A673 (cell line): ENCODE results near the gene CFAP298. TPM values are rescaled to one million over a fixed set of nuclear protein-coding genes. Genes with fewer than 3 reads are reported as not detected.

Source experiments
- BruUV-seq: library from RNA; stranded (reverse); fragments of 400-500 nt; replicated peaks from 2 replicates; lab custom pipeline; 2021; lab: Mats Ljungman, UMichigan
- CTCF ChIA-PET: fragments of 300-600 bp; sonication (Branson Sonifier 250); formaldehyde crosslinking; loops from one replicate; lab custom pipeline; 2022; ENCODE audit warnings: antibody characterized with exemption; lab: Charles Lee
- POLR2A ChIA-PET: fragments of 300-600 bp; sonication (Branson Sonifier 250); formaldehyde crosslinking; loops from one replicate; lab custom pipeline; 2022; ENCODE audit warnings: antibody characterized with exemption; ENCODE audit not compliant: low non-redundant PET; lab: Charles Lee
- DNase-seq: peaks from one replicate; pipeline ENCODE4 v3.0.0-alpha.2; 2015; ENCODE audit warnings: low spot score
- H3K27ac ChIP-seq: fragments of 200-600 bp; sonication (generic); 2 replicates; pipeline ENCODE4 v1.5.1; 2016; ENCODE audit warnings: mixed run types, low read depth, mild to moderate bottlenecking, mixed read lengths, antibody characterized with exemption, low read length; ENCODE audit not compliant: poor library complexity, severe bottlenecking
- H3K27me3 ChIP-seq: fragments of 200-600 bp; sonication (generic); replicated peaks from 2 replicates; pipeline ENCODE4 v1.6.1; 2017; ENCODE audit warnings: mixed run types, low read depth, mild to moderate bottlenecking, mixed read lengths, antibody characterized with exemption, low read length; ENCODE audit not compliant: insufficient read depth, poor library complexity
- H3K36me3 ChIP-seq: fragments of 200-600 bp; sonication (generic); 2 replicates; pipeline ENCODE4 v1.6.1; 2016; ENCODE audit warnings: mixed run types, mild to moderate bottlenecking, mixed read lengths, antibody characterized with exemption, low read length; ENCODE audit not compliant: insufficient read depth, poor library complexity, severe bottlenecking
- H3K4me1 ChIP-seq: fragments of 200-600 bp; sonication (generic); 2 replicates; pipeline ENCODE4 v1.6.1; 2017; ENCODE audit warnings: mixed run types, mild to moderate bottlenecking, mixed read lengths, antibody characterized with exemption, low read length; ENCODE audit not compliant: insufficient read depth, poor library complexity, severe bottlenecking
- H3K4me3 ChIP-seq: fragments of 200-600 bp; sonication (generic); 2 replicates; pipeline ENCODE4 v1.5.1; 2016; ENCODE audit warnings: low read depth, mixed run types, mild to moderate bottlenecking, mixed read lengths, low read length; ENCODE audit not compliant: poor library complexity, severe bottlenecking
- H3K9me3 ChIP-seq: fragments of 200-600 bp; sonication (generic); 2 replicates; pipeline ENCODE4 v1.6.1; 2016; ENCODE audit warnings: mixed run types, low read depth, mild to moderate bottlenecking, mixed read lengths, antibody characterized with exemption, low read length; ENCODE audit not compliant: poor library complexity, severe bottlenecking
- EZH2 ChIP-seq: fragments of 200-600 bp; sonication (generic); IDR thresholded peaks from 2 replicates; pipeline ENCODE4 v1.6.1; 2017; ENCODE audit warnings: borderline replicate concordance, low read depth, mild to moderate bottlenecking, mixed read lengths, antibody characterized with exemption, low read length; ENCODE audit not compliant: poor library complexity, severe bottlenecking
- intact Hi-C: fragments of 100-400 bp; cut with micrococcal nuclease; formaldehyde crosslinking; loops from one replicate; pipeline ENCODE4 v1.10.0; 2022; ENCODE audit not compliant: unreplicated experiment
- total RNA-seq: library from RNA; stranded (reverse); gene quantifications from 2 replicates; pipeline ENCODE4 v1.2.3, GENCODE V29; 2021
- TF ChIP-seq, protein P1 (sequence below): fragments of 300-800, 200-600 bp; sonication (generic); conservative IDR thresholded peaks from 2 replicates; pipeline ENCODE4 v1.5.1; 2017; ENCODE audit warnings: low read depth, mild to moderate bottlenecking, antibody characterized with exemption, low read length, moderate library complexity, mixed read lengths

The CFAP298 gene
- total RNA-seq, 1 experiment from 2014 or later, result 55.2 TPM

DNA sequence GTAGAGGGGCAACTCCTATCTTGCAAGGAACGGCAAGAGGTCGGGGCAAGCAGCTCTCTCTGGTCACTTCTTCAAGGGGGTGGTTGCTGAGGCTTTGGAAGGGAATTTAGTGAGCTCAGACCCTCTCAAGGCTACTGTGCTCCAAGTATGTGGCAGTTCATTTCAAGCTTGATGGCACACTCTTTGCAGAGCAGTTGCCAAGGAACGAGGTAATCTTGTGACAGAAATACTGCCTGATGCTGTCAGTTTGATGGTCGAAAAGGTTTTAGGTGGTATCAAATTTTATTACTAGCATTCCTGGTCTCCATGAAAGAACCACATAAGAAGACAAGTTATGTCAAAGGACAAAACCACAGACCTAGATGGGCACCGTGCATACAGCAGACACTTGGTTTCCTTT, 13.1 kb downstream of the CFAP298 start:
- DNase-seq, result no peak
- H3K4me3 ChIP-seq, result no peak overlapping the region
- ChIA-PET POLR2A (no interaction called here), CTCF (interaction anchor here (0.5 kb wide), 1 partner anchor 335 kb away, joined by 8 read pairs; no protein-coding TSS in a partner anchor)
- TF ChIP-seq, protein P1, sequence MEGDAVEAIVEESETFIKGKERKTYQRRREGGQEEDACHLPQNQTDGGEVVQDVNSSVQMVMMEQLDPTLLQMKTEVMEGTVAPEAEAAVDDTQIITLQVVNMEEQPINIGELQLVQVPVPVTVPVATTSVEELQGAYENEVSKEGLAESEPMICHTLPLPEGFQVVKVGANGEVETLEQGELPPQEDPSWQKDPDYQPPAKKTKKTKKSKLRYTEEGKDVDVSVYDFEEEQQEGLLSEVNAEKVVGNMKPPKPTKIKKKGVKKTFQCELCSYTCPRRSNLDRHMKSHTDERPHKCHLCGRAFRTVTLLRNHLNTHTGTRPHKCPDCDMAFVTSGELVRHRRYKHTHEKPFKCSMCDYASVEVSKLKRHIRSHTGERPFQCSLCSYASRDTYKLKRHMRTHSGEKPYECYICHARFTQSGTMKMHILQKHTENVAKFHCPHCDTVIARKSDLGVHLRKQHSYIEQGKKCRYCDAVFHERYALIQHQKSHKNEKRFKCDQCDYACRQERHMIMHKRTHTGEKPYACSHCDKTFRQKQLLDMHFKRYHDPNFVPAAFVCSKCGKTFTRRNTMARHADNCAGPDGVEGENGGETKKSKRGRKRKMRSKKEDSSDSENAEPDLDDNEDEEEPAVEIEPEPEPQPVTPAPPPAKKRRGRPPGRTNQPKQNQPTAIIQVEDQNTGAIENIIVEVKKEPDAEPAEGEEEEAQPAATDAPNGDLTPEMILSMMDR, result no peak
- TF ChIP-seq EZH2, result no peak
- H3K27me3 ChIP-seq, result no peaks in the 10 kb centered on the region
- BruUV-seq, result no TSS peak
- intact Hi-C loops, result no loop called here
- peaks cover 28% of the 10 kb centered on the region for H3K36me3 ChIP-seq
- H3K27ac ChIP-seq, result no peak overlapping the region
- no peaks in the 10 kb centered on the region for H3K4me1 ChIP-seq
- no peaks in the 10 kb centered on the region for H3K9me3 ChIP-seq

DNA sequence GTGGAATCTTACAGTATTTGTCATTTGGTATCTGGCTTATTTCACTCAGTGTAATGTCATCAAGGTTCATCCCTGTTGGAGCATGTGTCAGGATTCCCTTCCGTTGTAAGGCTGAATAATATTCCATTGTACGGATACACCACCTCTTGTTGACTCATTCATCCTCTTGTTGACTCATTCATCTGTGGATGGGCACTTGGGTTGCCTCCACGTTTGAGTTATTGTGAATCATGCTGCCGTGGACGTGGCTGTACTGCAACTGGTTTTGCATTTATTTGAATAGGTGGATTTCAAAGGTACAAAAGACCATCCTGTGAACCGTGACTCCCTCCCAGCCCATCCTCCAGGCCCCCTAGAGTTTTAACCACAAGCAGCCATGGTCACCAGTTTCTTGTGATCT, 15.0 kb downstream of the CFAP298 start:
- peaks cover 15% of the 10 kb centered on the region for H3K36me3 ChIP-seq
- no peaks in the 10 kb centered on the region for H3K4me1 ChIP-seq
- POLR2A ChIA-PET, result no interaction called here
- H3K27ac ChIP-seq, result no peak overlapping the region
- TF ChIP-seq, protein P1, result no peak
- TF ChIP-seq EZH2, result no peak
- no TSS peak for BruUV-seq
- DNase-seq, result peak; percentile 8
- intact Hi-C loops, result no loop called here
- H3K4me3 ChIP-seq, result no peak overlapping the region
- CTCF ChIA-PET, result interaction anchor here (0.6 kb wide), 1 partner anchor 124 kb away, joined by 3 read pairs; no protein-coding TSS in a partner anchor
- no peaks in the 10 kb centered on the region for H3K9me3 ChIP-seq
- no peaks in the 10 kb centered on the region for H3K27me3 ChIP-seq

DNA sequence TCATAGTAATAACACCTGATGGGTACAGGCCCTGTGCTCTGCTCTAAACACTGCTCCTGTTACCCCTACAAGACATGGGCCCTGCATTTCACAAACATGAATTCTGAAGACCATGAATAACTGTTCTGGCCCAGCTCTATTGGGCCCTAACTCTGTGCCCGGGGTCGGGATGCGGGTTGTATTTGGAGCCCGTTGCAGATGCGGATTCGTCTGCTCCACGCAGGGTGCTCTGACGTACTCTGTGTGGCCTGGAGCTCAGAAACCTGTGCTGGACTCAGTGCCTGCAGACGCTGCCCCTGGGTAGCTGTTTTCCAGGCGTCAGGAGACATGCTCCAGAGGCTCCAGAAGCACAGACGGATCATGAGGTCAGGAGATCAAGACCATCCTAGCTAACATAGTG, 16.7 kb downstream of the CFAP298 start:
- TF ChIP-seq, protein P1, result no peak
- TF ChIP-seq EZH2, result no peak
- Histone ChIP-seq H3K4me1 (no peaks in the 10 kb centered on the region), H3K9me3 (no peaks in the 10 kb centered on the region), H3K4me3 (no peak overlapping the region), H3K27ac (no peak overlapping the region), H3K27me3 (no peaks in the 10 kb centered on the region), H3K36me3 (peaks cover 5% of the 10 kb centered on the region)
- intact Hi-C loops, result no loop called here
- ChIA-PET CTCF (no interaction called here), POLR2A (no interaction called here)
- BruUV-seq, result no TSS peak
- DNase-seq, result no peak
